Sigmoid colon (tissue), 4 donors: Measurements from ENCODE around the gene TCF7L1.
"Not testable (repeated sequence)": the region's sequence is repeated elsewhere in the genome, so short reads cannot be mapped to it uniquely, and the experiment has no call there.

ENCODE experiments used
- CTCF ChIP-seq, 4 experiments: fragments of 450-650 bp in 3 of 4; fragments of 200-600 bp in 1 of 4; IDR thresholded peaks; one replicate each; pipeline ENCODE4 v1.5.1; 2016 to 2019; ENCODE audit warnings: antibody characterized with exemption in 4 of 4, mild to moderate bottlenecking in 3 of 4, moderate library complexity in 2 of 4
- POLR2A ChIP-seq, 2 donors: fragments of 450-650 bp; IDR thresholded peaks; one replicate each; pipeline ENCODE4 v1.6.1; 2016; ENCODE audit warnings: antibody characterized with exemption in 2 of 2, mild to moderate bottlenecking in 2 of 2, moderate library complexity in 2 of 2
- POLR2AphosphoS5 ChIP-seq, 4 donors: sonication (generic); formaldehyde crosslinking; IDR thresholded peaks; one replicate each; pipeline ENCODE4 v1.6.1; 2017; ENCODE audit warnings: antibody characterized with exemption in 4 of 4

DNA sequence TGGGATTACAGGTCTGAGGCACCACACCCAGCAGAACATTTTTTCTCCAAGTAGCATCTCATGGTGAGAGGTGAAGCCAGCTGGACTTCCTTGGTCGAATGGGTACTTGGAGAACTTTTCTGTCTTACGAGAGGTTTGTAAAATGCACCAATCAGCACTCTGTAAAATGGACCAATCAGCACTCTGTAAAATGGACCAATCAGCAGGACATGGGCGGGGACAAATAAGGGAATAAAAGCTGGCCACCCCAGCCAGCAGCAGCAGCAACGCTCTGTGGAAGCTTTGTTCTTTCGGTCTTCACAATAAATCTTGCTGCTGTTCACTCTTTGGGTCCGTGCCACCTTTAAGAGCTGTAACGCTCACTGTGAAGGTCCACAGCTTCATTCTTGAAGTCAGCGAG lies 21.9 kb downstream of the TCF7L1 start:
- TF ChIP-seq POLR2A, POLR2AphosphoS5, CTCF (IDR thresholded peaks at IDR 0.05): not testable (repeated sequence)
